Naive thymus-derived CD8-positive, alpha-beta T cell (primary cell): ENCODE data around the gene PPA1. TPM values are rescaled to one million over a fixed set of nuclear protein-coding genes. Genes with fewer than 3 reads are reported as not detected.
"Not testable (repeated sequence)": the region's sequence is repeated elsewhere in the genome, so short reads cannot be mapped to it uniquely, and the experiment has no call there.

ENCODE experiments used
- ATAC-seq, 2 donors: fragments of 150-1000 bp; cut with Tn5 transposase in 1 of 2; sonication (Bioruptor Pico), chemical (Tn5 transposase) in 1 of 2; 1 replicate in 1 of 2; 2 replicates in 1 of 2; pipeline ENCODE4 v1.10.0; 2021; ENCODE audit warnings: mild to moderate bottlenecking in 2 of 2, moderate library complexity in 2 of 2
- POLR2A ChIA-PET: fragments of 350-600 bp; sonication (Branson Sonifier 250); formaldehyde crosslinking; loops from one replicate; lab custom pipeline; 2021; ENCODE audit warnings: antibody characterized with exemption; lab: Charles Lee
- DNase-seq, 10 donors: peaks; one replicate each; pipeline versions ENCODE4 v3.0.0 to v3.0.0-alpha.2; 2020 to 2022
- H3K27ac Mint-ChIP-seq, 10 donors: one replicate each; pipeline ENCODE4 v1.8.0; 2020 to 2022; ENCODE audit warnings: mild to moderate bottlenecking in 10 of 10, mixed read lengths in 10 of 10, moderate library complexity in 4 of 10, inconsistent platforms in 1 of 10
- H3K27me3 Mint-ChIP-seq, 5 donors: one replicate each; pipeline ENCODE4 v1.8.0; 2021 to 2022; ENCODE audit warnings: mixed read lengths in 5 of 5
- H3K36me3 Mint-ChIP-seq, 3 donors: one replicate each; pipeline ENCODE4 v1.8.0; 2020 to 2022; ENCODE audit warnings: mixed read lengths in 3 of 3, mild to moderate bottlenecking in 2 of 3, inconsistent platforms in 1 of 3
- H3K4me1 Mint-ChIP-seq, 4 donors: one replicate each; pipeline ENCODE4 v1.8.0; 2021 to 2022; ENCODE audit warnings: mixed read lengths in 4 of 4
- H3K4me3 Mint-ChIP-seq, 10 donors: one replicate each; pipeline ENCODE4 v1.8.0; 2020 to 2022; ENCODE audit warnings: mild to moderate bottlenecking in 10 of 10, mixed read lengths in 10 of 10, moderate library complexity in 6 of 10, inconsistent platforms in 1 of 10
- H3K9me3 Mint-ChIP-seq, 9 donors: one replicate each; pipeline ENCODE4 v1.8.0; 2020 to 2022; ENCODE audit warnings: mixed read lengths in 9 of 9, mild to moderate bottlenecking in 3 of 9, inconsistent platforms in 1 of 9, moderate library complexity in 1 of 9
- polyA plus RNA-seq, 3 donors: library from polyadenylated mRNA; unstranded; fragments of 300-500 nt; fragmentation: Illumina TruSeq; gene quantifications; one replicate each; pipeline ENCODE4 v1.2.3, GENCODE V29; 2021
- total RNA-seq, 8 experiments: library from RNA in 2 of 8; stranded (reverse) in 2 of 8; gene quantifications; one replicate each; pipeline ENCODE4 v1.2.3 and lab custom pipeline; 2021 to 2026

The PPA1 gene
- total and polyA plus RNA-seq, 5 experiments from 2014 or later: 51.0 to 222 (median 137) TPM

- POLR2A ChIA-PET: interaction anchor here (1.4 to 2.4 kb wide), 2 partner anchors 81 to 136 kb away, joined by 3 to 6 read pairs; partner anchors contain the start of gene TYSND1
- peaks cover 15 to 38% (median 29%) of the 10 kb centered on the region in 4 donors for H3K4me1 Mint-ChIP-seq
Measured at GRCh38 chr10:70227548-70228320, 5.5 kb downstream of the PPA1 start.

GRCh38 chr10:70223728-70224127, 9.5 kb downstream of the PPA1 start:
- H3K9me3 Mint-ChIP-seq: no peaks in the 10 kb centered on the region
- peaks cover 0 to 23% (median 3%) of the 10 kb centered on the region in 3 donors for H3K36me3 Mint-ChIP-seq
- no peak overlapping the region for H3K4me3 Mint-ChIP-seq
- POLR2A ChIA-PET: interaction anchor here (0.9 kb wide), 1 partner anchor 141 kb away, joined by 4 read pairs; no protein-coding TSS in a partner anchor
- peaks cover 10 to 24% (median 20%) of the 10 kb centered on the region in 4 donors for H3K4me1 Mint-ChIP-seq
- no peak for ATAC-seq
- H3K27me3 Mint-ChIP-seq: no peaks in the 10 kb centered on the region
- H3K27ac Mint-ChIP-seq: peak overlapping the region in 1 of 10 donors; percentile 33
- no peak for DNase-seq

More at GRCh38 chr10:70227548-70228320, 5.5 kb downstream of the PPA1 start:
- Mint-ChIP-seq H3K27me3 (no peaks in the 10 kb centered on the region), H3K36me3 (peaks cover 0 to 28% (median 0%) of the 10 kb centered on the region in 3 donors), H3K9me3 (no peaks in the 10 kb centered on the region), H3K4me3 (no peak overlapping the region), H3K27ac (no peak overlapping the region)
- ATAC-seq: no peak
- DNase-seq: no peak

GRCh38 chr10:70222811-70223447, 10.3 kb downstream of the PPA1 start:
- Mint-ChIP-seq H3K4me1 (peaks cover 8 to 19% (median 16%) of the 10 kb centered on the region in 4 donors), H3K36me3 (peaks cover 0 to 25% (median 3%) of the 10 kb centered on the region in 3 donors), H3K27ac (peak overlapping the region in 4 of 10 donors; percentile 21 to 69 (median 54))
- not testable (repeated sequence) for H3K27me3 Mint-ChIP-seq, H3K4me3 Mint-ChIP-seq, H3K9me3 Mint-ChIP-seq, ATAC-seq, DNase-seq
- POLR2A ChIA-PET: interaction anchor here (0.9 kb wide), 1 partner anchor 141 kb away, joined by 4 read pairs; no protein-coding TSS in a partner anchor

- POLR2A ChIA-PET: interaction anchor here (0.7 to 2.4 kb wide), 3 partner anchors 10 to 142 kb away, joined by 3 to 25 read pairs (median 5); no protein-coding TSS in a partner anchor
- Mint-ChIP-seq H3K27me3 (no peaks in the 10 kb centered on the region), H3K9me3 (no peaks in the 10 kb centered on the region)
Measured at GRCh38 chr10:70222340-70222794, 10.9 kb downstream of the PPA1 start.

GRCh38 chr10:70221030-70221429, 12.2 kb downstream of the PPA1 start:
- POLR2A ChIA-PET: interaction anchor here (0.9 to 2.4 kb wide), 3 partner anchors 11 to 161 kb away, joined by 3 to 25 read pairs (median 3); no protein-coding TSS in a partner anchor
- Mint-ChIP-seq H3K27me3 (no peaks in the 10 kb centered on the region), H3K9me3 (no peaks in the 10 kb centered on the region), H3K4me1 (peaks cover 8 to 18% (median 14%) of the 10 kb centered on the region in 4 donors), H3K27ac (peak overlapping the region in 2 of 10 donors; percentile 73 to 80), H3K36me3 (peaks cover 0 to 23% (median 7%) of the 10 kb centered on the region in 3 donors), H3K4me3 (peak overlapping the region in 2 of 10 donors; percentile 12 to 53)
- DNase-seq: no peak
- ATAC-seq: no peak

More at GRCh38 chr10:70222340-70222794, 10.9 kb downstream of the PPA1 start:
- H3K4me3 Mint-ChIP-seq: no peak overlapping the region
- peaks cover 8 to 19% (median 16%) of the 10 kb centered on the region in 4 donors for H3K4me1 Mint-ChIP-seq
- ATAC-seq (no peak), DNase-seq (no peak)
- H3K36me3 Mint-ChIP-seq: peaks cover 0 to 25% (median 3%) of the 10 kb centered on the region in 3 donors
- H3K27ac Mint-ChIP-seq: peak overlapping the region in 2 of 10 donors; percentile 43 to 66

- Mint-ChIP-seq H3K27me3 (no peaks in the 10 kb centered on the region), H3K4me1 (peaks cover 0 to 3% (median 0%) of the 10 kb centered on the region in 4 donors), H3K9me3 (no peaks in the 10 kb centered on the region), H3K36me3 (peaks cover 0 to 82% (median 8%) of the 10 kb centered on the region in 3 donors), H3K4me3 (no peak overlapping the region), H3K27ac (peak overlapping the region in 1 of 10 donors; percentile 39)
- POLR2A ChIA-PET: no interaction called here
- ATAC-seq (no peak), DNase-seq (no peak)
Measured at GRCh38 chr10:70212879-70213278, 20.4 kb downstream of the PPA1 start.

- Mint-ChIP-seq H3K4me3 (no peak overlapping the region), H3K27me3 (no peaks in the 10 kb centered on the region), H3K9me3 (no peaks in the 10 kb centered on the region), H3K36me3 (peaks cover 0 to 87% (median 7%) of the 10 kb centered on the region in 3 donors), H3K4me1 (peaks cover 0 to 3% (median 0%) of the 10 kb centered on the region in 4 donors), H3K27ac (peak overlapping the region in 2 of 10 donors; percentile 47 to 48)
- POLR2A ChIA-PET: no interaction called here
- ATAC-seq (no peak), DNase-seq (no peak)
Measured at GRCh38 chr10:70212277-70212676, 21.0 kb downstream of the PPA1 start.

GRCh38 chr10:70206762-70207161, 26.5 kb downstream of the PPA1 start:
- no peak overlapping the region for H3K27ac Mint-ChIP-seq
- ATAC-seq (no peak), DNase-seq (no peak)
- POLR2A ChIA-PET: no interaction called here
- no peak overlapping the region for H3K4me3 Mint-ChIP-seq
- peaks cover 5 to 80% (median 9%) of the 10 kb centered on the region in 3 donors for H3K36me3 Mint-ChIP-seq
- H3K27me3 Mint-ChIP-seq: no peaks in the 10 kb centered on the region
- no peaks in the 10 kb centered on the region for H3K9me3 Mint-ChIP-seq
- no peaks in the 10 kb centered on the region for H3K4me1 Mint-ChIP-seq

GRCh38 chr10:70201105-70201504, 32.1 kb downstream of the PPA1 start:
- POLR2A ChIA-PET: no interaction called here
- H3K36me3 Mint-ChIP-seq: peaks cover 4 to 49% (median 10%) of the 10 kb centered on the region in 3 donors
- H3K4me3 Mint-ChIP-seq: no peak overlapping the region
- no peak for DNase-seq
- H3K27me3 Mint-ChIP-seq: no peaks in the 10 kb centered on the region
- peaks cover 18 to 29% (median 24%) of the 10 kb centered on the region in 4 donors for H3K4me1 Mint-ChIP-seq
- no peak for ATAC-seq
- no peaks in the 10 kb centered on the region for H3K9me3 Mint-ChIP-seq
- peak overlapping the region in 1 of 10 donors; percentile 35 for H3K27ac Mint-ChIP-seq

- Mint-ChIP-seq H3K4me3 (peak overlapping the region in 2 of 10 donors; percentile 6 to 22), H3K27ac (peak overlapping the region in 8 of 10 donors; percentile 0 to 83 (median 36)), H3K4me1 (peaks cover 18 to 31% (median 24%) of the 10 kb centered on the region in 4 donors), H3K27me3 (no peaks in the 10 kb centered on the region), H3K9me3 (no peaks in the 10 kb centered on the region), H3K36me3 (peaks cover 0 to 35% (median 6%) of the 10 kb centered on the region in 3 donors)
- ATAC-seq: peak; percentile 51 to 53
- peak in 6 of 10 donors; percentile 9 to 41 (median 18) for DNase-seq
- POLR2A ChIA-PET: interaction anchor here (0.5 to 1.0 kb wide), 5 partner anchors 36 to 436 kb away, joined by 3 read pairs; no protein-coding TSS in a partner anchor
Measured at GRCh38 chr10:70198696-70199466, 34.3 kb downstream of the PPA1 start.

GRCh38 chr10:70197235-70197945, 35.8 kb downstream of the PPA1 start:
- POLR2A ChIA-PET: interaction anchor here (0.6 to 1.8 kb wide), 4 partner anchors 19 to 51 kb away, joined by 3 to 8 read pairs (median 4); partner anchors contain the start of genes SAR1A and TYSND1

More at GRCh38 chr10:70197235-70197945, 35.8 kb downstream of the PPA1 start:
- Mint-ChIP-seq H3K27me3 (no peaks in the 10 kb centered on the region), H3K4me1 (peaks cover 18 to 31% (median 24%) of the 10 kb centered on the region in 4 donors), H3K27ac (peak overlapping the region; percentile 19 to 90 (median 62)), H3K36me3 (peaks cover 0 to 24% (median 6%) of the 10 kb centered on the region in 3 donors), H3K4me3 (peak overlapping the region in 9 of 10 donors; percentile 3 to 71 (median 51)), H3K9me3 (no peaks in the 10 kb centered on the region)
- ATAC-seq (peak; percentile 67 to 71), DNase-seq (peak in 5 of 10 donors; percentile 5 to 27 (median 25))
